WTC11 (cell line): ENCODE results near the gene PYCR2.

Source experiments
- CREB1 ChIP-seq: sonication (generic); formaldehyde crosslinking; IDR thresholded peaks from 2 replicates; pipeline ENCODE4 v1.8.0; 2023; ENCODE audit warnings: mild to moderate bottlenecking, missing genetic modification reagents
- CTCF ChIP-seq: fragments of 200-600 bp; IDR thresholded peaks from 2 replicates; pipeline ENCODE4 v1.8.0; 2022; ENCODE audit warnings: antibody characterized with exemption
- ELF4 ChIP-seq: sonication (generic); formaldehyde crosslinking; IDR thresholded peaks from 2 replicates; pipeline ENCODE4 v1.8.1; 2022; ENCODE audit warnings: low read depth, mild to moderate bottlenecking, moderate library complexity, missing genetic modification reagents
- FOXP1 ChIP-seq: sonication (generic); formaldehyde crosslinking; IDR thresholded peaks from 2 replicates; pipeline ENCODE4 v1.8.0; 2022; ENCODE audit warnings: missing genetic modification reagents, mild to moderate bottlenecking, moderate library complexity, borderline replicate concordance
- GABPB1 ChIP-seq: sonication (generic); formaldehyde crosslinking; IDR thresholded peaks from 2 replicates; pipeline ENCODE4 v1.8.1; 2023; ENCODE audit warnings: mild to moderate bottlenecking, missing genetic modification reagents
- KAT7 ChIP-seq: sonication (generic); formaldehyde crosslinking; IDR thresholded peaks from 2 replicates; pipeline ENCODE4 v1.8.1; 2023; ENCODE audit warnings: missing genetic modification reagents, mild to moderate bottlenecking, borderline replicate concordance
- MXD4 ChIP-seq: fragments of 250-450 bp; sonication (Bioruptor Pico); IDR thresholded peaks from 2 replicates; pipeline ENCODE4 v1.8.0; 2021; ENCODE audit warnings: mild to moderate bottlenecking, moderate library complexity, borderline replicate concordance
- NR3C1 ChIP-seq: sonication (generic); formaldehyde crosslinking; conservative IDR thresholded peaks from 2 replicates; pipeline ENCODE4 v1.8.1; 2023; ENCODE audit warnings: low read depth, mild to moderate bottlenecking, missing genetic modification reagents
- SP1 ChIP-seq: sonication (generic); formaldehyde crosslinking; conservative IDR thresholded peaks from 2 replicates; pipeline ENCODE4 v1.8.1; 2022; ENCODE audit warnings: missing genetic modification reagents
- TEAD1 ChIP-seq: sonication (generic); formaldehyde crosslinking; IDR thresholded peaks from 2 replicates; pipeline ENCODE4 v1.8.0; 2022; ENCODE audit warnings: mild to moderate bottlenecking, missing genetic modification reagents
- TEAD4 ChIP-seq: sonication (generic); formaldehyde crosslinking; IDR thresholded peaks from 2 replicates; pipeline ENCODE4 v1.8.0; 2022; ENCODE audit warnings: mild to moderate bottlenecking, missing genetic modification reagents
- USF1 ChIP-seq: sonication (generic); formaldehyde crosslinking; IDR thresholded peaks from 2 replicates; pipeline ENCODE4 v1.8.0; 2022; ENCODE audit warnings: mild to moderate bottlenecking, missing genetic modification reagents
- ZNF317 ChIP-seq: sonication (generic); formaldehyde crosslinking; IDR thresholded peaks from 2 replicates; pipeline ENCODE4 v1.8.1; 2023; ENCODE audit warnings: low read depth, mild to moderate bottlenecking, moderate library complexity, missing genetic modification reagents, borderline replicate concordance
- ZNF671 ChIP-seq: fragments of 250-450 bp; sonication (Bioruptor Pico); IDR thresholded peaks from 2 replicates; pipeline ENCODE4 v1.8.0; 2021; ENCODE audit warnings: mild to moderate bottlenecking

DNA sequence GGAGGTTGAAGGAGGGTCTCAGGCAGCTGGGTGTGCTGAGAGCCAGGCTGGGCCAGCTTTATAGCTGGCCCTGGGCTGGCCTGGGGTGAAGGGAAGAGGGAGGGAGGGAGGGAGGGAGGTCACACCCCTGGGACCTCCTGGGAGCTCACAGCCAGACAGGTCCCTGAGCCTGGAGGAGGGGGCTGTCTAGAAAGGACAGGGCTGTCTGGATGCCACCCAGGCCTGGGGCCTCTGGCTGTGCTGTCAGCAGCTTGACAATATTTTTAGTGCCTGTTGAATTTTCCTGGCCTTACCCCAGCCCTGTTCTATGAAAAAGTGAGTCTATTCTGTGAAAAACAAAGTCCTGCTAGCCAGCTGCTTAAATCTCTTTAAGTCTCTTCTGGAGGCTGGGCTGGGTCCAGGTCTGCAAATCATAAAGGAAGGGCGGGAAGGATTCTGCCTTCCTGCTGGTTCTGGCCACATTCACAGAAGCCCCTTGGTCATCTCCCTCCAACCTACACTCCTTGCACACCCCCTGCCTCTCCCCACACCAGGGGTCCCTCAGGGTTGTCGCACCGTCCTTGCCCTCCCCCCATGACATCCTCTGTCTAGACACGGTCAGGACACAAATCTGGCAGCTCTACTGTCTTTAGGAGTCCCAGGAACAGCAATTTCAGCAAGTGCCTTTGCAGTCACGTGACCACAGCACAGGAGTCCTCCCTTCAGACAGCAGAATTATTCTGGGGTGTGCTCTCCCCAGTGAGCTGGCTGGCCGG is 17.3 kb upstream of the PYCR2 start, which contains the start of gene LEFTY2:
- TF ChIP-seq CTCF (no peak), ELF4 (CRISPR knock-in tag) (no peak), TEAD1 (CRISPR knock-in tag) (no peak), KAT7 (CRISPR knock-in tag) (no peak), ZNF317 (no peak), MXD4 (CRISPR knock-in tag) (no peak), CREB1 (no peak), USF1 (CRISPR knock-in tag) (peak; percentile 62; the same call in 1 of the 2 replicates), ZNF671 (CRISPR knock-in tag) (no peak), GABPB1 (no peak), FOXP1 (CRISPR knock-in tag) (no peak), SP1 (no peak), NR3C1 (no peak), TEAD4 (CRISPR knock-in tag) (no peak)
